ENCODE measurements around the gene GCFC2. TPM values are rescaled to one million over a fixed set of nuclear protein-coding genes. Genes with fewer than 3 reads are reported as not detected.

Gene GCFC2
- total RNA-seq, 2 experiments from 2014 or later = 15.7 to 17.1 TPM

- peaks cover 44% of the 10 kb centered on the region for H3K36me3 Mint-ChIP-seq (ENCODE audit: low read depth)
- Histone ChIP-seq H3K9me3 (ENCODE audit: control insufficient read depth in 1 of 2, insufficient read depth in 1 of 2, low read length in 2 of 2) (no peaks in the 10 kb centered on the region), H3K27me3 (ENCODE audit: control insufficient read depth in 1 of 2, insufficient read depth in 2 of 2, low read length in 2 of 2) (no peaks in the 10 kb centered on the region), H3K4me1 (ENCODE audit: insufficient read depth, low read length) (peaks cover 16% of the 10 kb centered on the region), H3K27ac (ENCODE audit: low read depth in 1 of 2, low read length in 2 of 2) (no peak overlapping the region), H3K36me3 (ENCODE audit: insufficient read depth, low read length) (peaks cover 12% of the 10 kb centered on the region), H3K4me3 (ENCODE audit: low read length) (no peak overlapping the region)
- intact Hi-C loops (cut with DNase I, micrococcal nuclease) = loop anchor here (2.0 to 10.0 kb wide), 5 partner anchors 65 to 1911 kb away; partner anchors contain the start of genes GCFC2 (in 1 of the 2), HK2 (in 1 of the 2), POLE4 (in 1 of the 2) and TPRKB (in 1 of the 2)
- CTCF ChIA-PET = no interaction called here
- no peak overlapping the region for H3K27ac Mint-ChIP-seq
- no peak for DNase-seq
- H3K27me3 Mint-ChIP-seq = no peaks in the 10 kb centered on the region
- no peak for ATAC-seq (ENCODE audit: poor library complexity)
- POLR2A ChIA-PET = interaction anchor here (1.6 to 2.4 kb wide), 2 partner anchors 18 to 64 kb away, joined by 4 to 26 read pairs; partner anchors contain the start of gene GCFC2
- H3K4me3 Mint-ChIP-seq = peak overlapping the region; percentile 96
- peaks cover 40% of the 10 kb centered on the region for H3K4me1 Mint-ChIP-seq (ENCODE audit: low read depth)
- TF ChIP-seq, protein P1, sequence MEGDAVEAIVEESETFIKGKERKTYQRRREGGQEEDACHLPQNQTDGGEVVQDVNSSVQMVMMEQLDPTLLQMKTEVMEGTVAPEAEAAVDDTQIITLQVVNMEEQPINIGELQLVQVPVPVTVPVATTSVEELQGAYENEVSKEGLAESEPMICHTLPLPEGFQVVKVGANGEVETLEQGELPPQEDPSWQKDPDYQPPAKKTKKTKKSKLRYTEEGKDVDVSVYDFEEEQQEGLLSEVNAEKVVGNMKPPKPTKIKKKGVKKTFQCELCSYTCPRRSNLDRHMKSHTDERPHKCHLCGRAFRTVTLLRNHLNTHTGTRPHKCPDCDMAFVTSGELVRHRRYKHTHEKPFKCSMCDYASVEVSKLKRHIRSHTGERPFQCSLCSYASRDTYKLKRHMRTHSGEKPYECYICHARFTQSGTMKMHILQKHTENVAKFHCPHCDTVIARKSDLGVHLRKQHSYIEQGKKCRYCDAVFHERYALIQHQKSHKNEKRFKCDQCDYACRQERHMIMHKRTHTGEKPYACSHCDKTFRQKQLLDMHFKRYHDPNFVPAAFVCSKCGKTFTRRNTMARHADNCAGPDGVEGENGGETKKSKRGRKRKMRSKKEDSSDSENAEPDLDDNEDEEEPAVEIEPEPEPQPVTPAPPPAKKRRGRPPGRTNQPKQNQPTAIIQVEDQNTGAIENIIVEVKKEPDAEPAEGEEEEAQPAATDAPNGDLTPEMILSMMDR (IDR thresholded peaks at IDR 0.05) = no peak
- H3K9me3 Mint-ChIP-seq = no peaks in the 10 kb centered on the region
Observed at GRCh38 chr2:75645643-75646042, 65.1 kb downstream of the GCFC2 start.

- no peaks in the 10 kb centered on the region for H3K9me3 ChIP-seq (ENCODE audit: control insufficient read depth in 1 of 2, insufficient read depth in 1 of 2, low read length in 2 of 2)
- TF ChIP-seq, protein P1 (IDR thresholded peaks at IDR 0.05) = no peak
- DNase-seq (no peak), ATAC-seq (ENCODE audit: poor library complexity) (no peak)
- ChIA-PET CTCF (no interaction called here), POLR2A (no interaction called here)
- Mint-ChIP-seq H3K27ac (no peak overlapping the region), H3K9me3 (no peaks in the 10 kb centered on the region), H3K27me3 (peaks cover 4% of the 10 kb centered on the region), H3K36me3 (ENCODE audit: low read depth) (peaks cover 27% of the 10 kb centered on the region), H3K4me3 (no peak overlapping the region), H3K4me1 (ENCODE audit: low read depth) (peaks cover 25% of the 10 kb centered on the region)
- intact Hi-C loops (cut with DNase I, micrococcal nuclease) = loop anchor here in 1 of 2 experiments (10.0 kb wide), 2 partner anchors 809 to 1909 kb away; partner anchors contain the start of genes HK2 and TPRKB
- no peak overlapping the region for H3K4me3 ChIP-seq (ENCODE audit: low read length)
- no peaks in the 10 kb centered on the region for H3K27me3 ChIP-seq (ENCODE audit: control insufficient read depth in 1 of 2, insufficient read depth in 2 of 2, low read length in 2 of 2)
- peaks cover 16% of the 10 kb centered on the region for H3K4me1 ChIP-seq (ENCODE audit: insufficient read depth, low read length)
- H3K36me3 ChIP-seq (ENCODE audit: insufficient read depth, low read length) = no peaks in the 10 kb centered on the region
- no peak overlapping the region for H3K27ac ChIP-seq (ENCODE audit: low read depth in 1 of 2, low read length in 2 of 2)
Observed at GRCh38 chr2:75643980-75644379, 66.7 kb downstream of the GCFC2 start.

- Histone ChIP-seq H3K4me3 (ENCODE audit: low read length) (no peak overlapping the region), H3K9me3 (ENCODE audit: control insufficient read depth in 1 of 2, insufficient read depth in 1 of 2, low read length in 2 of 2) (no peaks in the 10 kb centered on the region), H3K36me3 (ENCODE audit: insufficient read depth, low read length) (no peaks in the 10 kb centered on the region), H3K4me1 (ENCODE audit: insufficient read depth, low read length) (peaks cover 8% of the 10 kb centered on the region), H3K27me3 (ENCODE audit: control insufficient read depth in 1 of 2, insufficient read depth in 2 of 2, low read length in 2 of 2) (peaks cover 0 to 9% of the 10 kb centered on the region in 2 experiments), H3K27ac (ENCODE audit: low read depth in 1 of 2, low read length in 2 of 2) (no peak overlapping the region)
- Mint-ChIP-seq H3K27ac (no peak overlapping the region), H3K9me3 (no peaks in the 10 kb centered on the region), H3K4me1 (ENCODE audit: low read depth) (peaks cover 5% of the 10 kb centered on the region), H3K36me3 (ENCODE audit: low read depth) (peaks cover 4% of the 10 kb centered on the region), H3K4me3 (no peak overlapping the region), H3K27me3 (peaks cover 19% of the 10 kb centered on the region)
- DNase-seq (no peak), ATAC-seq (ENCODE audit: poor library complexity) (no peak)
- TF ChIP-seq, protein P1 (IDR thresholded peaks at IDR 0.05) = no peak
- intact Hi-C loops (cut with DNase I, micrococcal nuclease) = loop anchor here in 1 of 2 experiments (2.0 to 10.0 kb wide), 3 partner anchors 35 to 1907 kb away; partner anchors contain the start of genes HK2 and TPRKB
- ChIA-PET CTCF (interaction anchor here (1.2 to 1.9 kb wide), 4 partner anchors 10 to 68 kb away, joined by 3 to 9 read pairs (median 6); no protein-coding TSS in a partner anchor), POLR2A (no interaction called here)
Observed at GRCh38 chr2:75641587-75641986, 69.1 kb downstream of the GCFC2 start.

Measured in CD4-positive, alpha-beta T cell (primary cell).